Adrenal gland (tissue), 19 donors: ENCODE data around the gene CORO1A. TPM values are rescaled to one million over a fixed set of nuclear protein-coding genes. Genes with fewer than 3 reads are reported as not detected.
A peak's percentile ranks its signal among the peaks of the same experiment; 100 is the strongest.

Experiments
- DNase-seq, 7 donors: peaks; one replicate each; pipeline ENCODE4 v3.0.0-alpha.2; 2019 to 2020
- H3K27ac ChIP-seq, 5 donors: fragments of 200-600 bp; sonication (generic) in 4 of 5; 1 replicate in 3 of 5; 2 replicates in 2 of 5; pipeline versions ENCODE4 v1.5.1 to v1.8.0; 2016 to 2020; ENCODE audit warnings: mild to moderate bottlenecking in 1 of 5
- H3K27me3 ChIP-seq: fragments of 200-600 bp; 2 replicates; pipeline ENCODE4 v1.8.0; 2021
- H3K36me3 ChIP-seq, 2 donors: fragments of 200-600 bp; replicated peaks in 1 of 2; 1 replicate in 1 of 2; 2 replicates in 1 of 2; pipeline versions ENCODE4 v1.5.1 to v1.8.0; 2018 to 2022
- H3K4me1 ChIP-seq, 2 donors: fragments of 200-600 bp; replicated peaks in 1 of 2; 1 replicate in 1 of 2; 2 replicates in 1 of 2; pipeline versions ENCODE4 v1.5.1 to v1.8.0; 2018 to 2021
- H3K4me3 ChIP-seq, 4 donors: fragments of 200-600 bp; sonication (generic) in 3 of 4; one replicate each; pipeline ENCODE4 v1.5.1; 2016 to 2018
- H3K9me3 ChIP-seq, 3 donors: fragments of 200-600 bp; sonication (generic) in 1 of 3; replicated peaks in 1 of 3; 1 replicate in 2 of 3; 2 replicates in 1 of 3; pipeline versions ENCODE4 v1.5.1 to v1.8.0; 2016 to 2021
- POLR2A ChIP-seq, 2 donors: fragments of 450-650 bp; IDR thresholded peaks; one replicate each; pipeline ENCODE4 v1.6.1; 2017; ENCODE audit warnings: antibody characterized with exemption in 2 of 2, mild to moderate bottlenecking in 2 of 2, moderate library complexity in 1 of 2
- WGBS, 4 donors: extraction: QIAGEN DNeasy Blood & Tissue Kit in 2 of 4; methylation state at CpG; one replicate each; pipeline versions ENCODE4 v1.1.5 to v1.1.7; 2013 to 2017; 5-methylcytosine and 5-hydroxymethylcytosine counted together
- intact Hi-C, 2 donors: fragments of 100-400 bp; cut with DNase I; formaldehyde crosslinking; loops; one replicate each; pipeline versions ENCODE4 v1.14.1 to v1.15.0; 2022 to 2023
- long read RNA-seq, 10 donors: library from polyadenylated mRNA in 3 of 10; unstranded in 2 of 10; stranded (forward) in 1 of 10; transcript quantifications; one replicate each; pipeline ENCODE4 v2.0.0 and lab custom pipeline, GENCODE V29; 2021 to 2026
- polyA plus RNA-seq, 3 donors: library from polyadenylated mRNA; stranded (reverse); fragments of 200-250 nt in 2 of 3; fragments of 350-450 nt in 1 of 3; fragmentation: Illumina TruSeq in 1 of 3; extraction: RNeasy Lipid Tissue Mini Kit (QIAGEN cat#74804) in 1 of 3; gene quantifications; one replicate each; pipeline ENCODE4 v1.2.3, GENCODE V29; 2013 to 2014
- total RNA-seq, 9 donors: library from RNA; depleted of rRNA in 4 of 9; stranded (reverse); fragments of >200 nt in 4 of 9; fragments of 120-200 nt in 1 of 9; fragmentation: NEBNext Ultra II Directional in 1 of 9; extraction: Animal tissue kit (Norgen Biotek cat#: 25700) in 1 of 9; gene quantifications; one replicate each; pipeline versions ENCODE4 v1.1.0 to v1.2.4, GENCODE V29; 2013 to 2023
- TF ChIP-seq, protein P1 (sequence below), 6 experiments: fragments of 450-650 bp in 4 of 6; fragments of 200-600 bp in 2 of 6; sonication (generic) in 1 of 6; IDR thresholded peaks; 1 replicate in 5 of 6; 2 replicates in 1 of 6; pipeline versions ENCODE4 v1.5.1 to v1.8.0; 2016 to 2021; ENCODE audit warnings: antibody characterized with exemption in 6 of 6, mild to moderate bottlenecking in 2 of 6, moderate library complexity in 1 of 6
- donor health status: healthy with polysubstance abuse.
- donor health status: Bipolar disorder and iron deficiency.
- donor health status: DM: yes; HTN: yes; CAD: no.
- donor health status: DM: no; HTN: no; CAD: no.
- donor health status: DM: no; HTN: no; CAD: no.
- donor health status: DM: yes; HTN: yes; CAD: no.

The CORO1A gene
- total RNA-seq (10 to 100 TPM in 8 of 9 donors, 1 to 10 TPM in 1; 3.3 to 69.1 (median 39.6) TPM), polyA plus RNA-seq (10 to 100 TPM in 2 of 3 donors, 1 to 10 TPM in 1; 4.1 to 87.7 (median 56.2) TPM)
- long read RNA-seq, donor 1: 0 reads
- long read RNA-seq, donor 2: 0 reads
- long read RNA-seq, donor 3, partial matches to known transcripts: 0 of 1 reads
- long read RNA-seq, donor 3, other reads (novel, unspliced or antisense): 0 of 1 reads
- long read RNA-seq, donor 4, transcript CORO1A-201 (11 exons, 1,803 nt): major isoform, 21 of 25 reads
- long read RNA-seq, donor 4, partial matches to known transcripts: 2 of 25 reads
- long read RNA-seq, donor 4, other reads (novel, unspliced or antisense): 2 of 25 reads
- long read RNA-seq, donor 5, transcript CORO1A-201 (11 exons, 1,803 nt): major isoform, 45 of 56 reads
- long read RNA-seq, donor 5, partial matches to known transcripts: 5 of 56 reads
- long read RNA-seq, donor 5, other reads (novel, unspliced or antisense): 6 of 56 reads
- long read RNA-seq, donor 6, transcript CORO1A-201 (11 exons, 1,803 nt): major isoform, 27 of 28 reads
- long read RNA-seq, donor 6, partial matches to known transcripts: 0 of 28 reads
- long read RNA-seq, donor 6, other reads (novel, unspliced or antisense): 0 of 28 reads
- long read RNA-seq, donor 7: 0 reads
- long read RNA-seq, donor 8, partial matches to known transcripts: 0 of 2 reads
- long read RNA-seq, donor 8, other reads (novel, unspliced or antisense): 0 of 2 reads
- long read RNA-seq, donor 9, partial matches to known transcripts: 12 of 95 reads
- long read RNA-seq, donor 9, other reads (novel, unspliced or antisense): 83 of 95 reads
- long read RNA-seq, donor 10: 0 reads

DNA sequence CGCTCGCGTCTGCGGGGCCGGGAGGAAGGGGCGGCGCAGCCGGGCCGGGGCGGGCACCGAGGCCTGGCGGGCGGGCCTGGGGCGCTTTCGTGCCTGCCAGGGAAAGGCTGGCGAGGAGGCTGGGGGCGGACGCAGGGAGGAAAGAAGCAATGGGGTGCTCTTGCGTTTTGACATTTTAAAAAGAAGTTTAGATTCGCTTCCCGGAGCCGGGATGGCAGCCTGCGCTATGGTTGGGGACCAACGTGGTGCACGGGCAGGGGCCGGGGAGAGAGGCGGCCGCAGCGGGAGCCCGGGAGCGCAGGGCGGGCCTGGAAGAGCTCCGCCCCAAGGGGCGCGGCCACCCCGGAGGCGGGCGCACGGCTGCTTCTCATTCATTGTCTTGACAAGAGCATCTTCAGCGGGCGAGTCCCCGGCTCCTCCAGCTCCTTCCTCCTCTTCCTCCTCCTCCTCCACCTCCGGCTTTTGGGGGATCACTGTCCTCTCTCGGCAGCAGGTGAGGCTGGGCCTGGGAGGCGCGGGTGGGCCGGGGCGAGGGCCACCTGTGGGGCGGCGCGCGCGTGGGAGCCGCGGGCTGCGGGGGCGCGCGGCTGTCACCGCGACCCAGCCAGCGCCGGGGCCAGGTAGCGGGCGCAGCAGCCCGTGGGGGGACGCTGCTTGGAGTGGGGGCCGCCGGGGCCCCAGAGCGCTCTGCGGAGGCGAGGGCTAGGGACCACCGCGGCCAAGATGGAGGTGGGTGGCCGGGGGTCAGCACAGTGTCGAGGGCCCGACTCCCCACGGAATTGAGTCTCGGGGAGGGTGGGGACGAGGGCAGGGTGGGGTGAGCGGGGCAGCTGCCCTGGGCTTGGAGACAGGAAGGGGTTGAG, at the start of gene CORO1A:
Gene CORO1A (plus strand): TSS at position 370 of the 863 bp plus-strand sequence. CDS start 1,608 bp downstream, outside the sequence.
- H3K27ac ChIP-seq: peak within 1 kb of the TSS in 4 of 5 donors; percentile 57 to 81 (median 64)
- peak in 1 of 2 donors; percentile 15 for TF ChIP-seq POLR2A (IDR thresholded peaks at IDR 0.05)
- TF ChIP-seq, protein P1, sequence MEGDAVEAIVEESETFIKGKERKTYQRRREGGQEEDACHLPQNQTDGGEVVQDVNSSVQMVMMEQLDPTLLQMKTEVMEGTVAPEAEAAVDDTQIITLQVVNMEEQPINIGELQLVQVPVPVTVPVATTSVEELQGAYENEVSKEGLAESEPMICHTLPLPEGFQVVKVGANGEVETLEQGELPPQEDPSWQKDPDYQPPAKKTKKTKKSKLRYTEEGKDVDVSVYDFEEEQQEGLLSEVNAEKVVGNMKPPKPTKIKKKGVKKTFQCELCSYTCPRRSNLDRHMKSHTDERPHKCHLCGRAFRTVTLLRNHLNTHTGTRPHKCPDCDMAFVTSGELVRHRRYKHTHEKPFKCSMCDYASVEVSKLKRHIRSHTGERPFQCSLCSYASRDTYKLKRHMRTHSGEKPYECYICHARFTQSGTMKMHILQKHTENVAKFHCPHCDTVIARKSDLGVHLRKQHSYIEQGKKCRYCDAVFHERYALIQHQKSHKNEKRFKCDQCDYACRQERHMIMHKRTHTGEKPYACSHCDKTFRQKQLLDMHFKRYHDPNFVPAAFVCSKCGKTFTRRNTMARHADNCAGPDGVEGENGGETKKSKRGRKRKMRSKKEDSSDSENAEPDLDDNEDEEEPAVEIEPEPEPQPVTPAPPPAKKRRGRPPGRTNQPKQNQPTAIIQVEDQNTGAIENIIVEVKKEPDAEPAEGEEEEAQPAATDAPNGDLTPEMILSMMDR (IDR thresholded peaks at IDR 0.05): no peak
- DNase-seq: peak; percentile 81 to 89 (median 82)
- peak within 1 kb of the TSS in 2 of 4 donors; percentile 51 to 72 for H3K4me3 ChIP-seq
- H3K4me1 ChIP-seq: peaks cover 0 to 3% of the 10 kb centered on the region in 2 donors
- no peaks in the 10 kb centered on the region for H3K9me3 ChIP-seq
- 0 to 2% (median 1%) methylated on average over 22 to 79 of the region's 81 CpGs for WGBS, 4 donors
- peaks cover 0 to 4% of the 10 kb centered on the region in 2 donors for H3K36me3 ChIP-seq
- intact Hi-C loops: loop anchor here in 1 of 2 donors (10.0 kb wide), 1 partner anchor 59 kb away; the partner anchor contains the start of gene MAPK3
- no peaks in the 10 kb centered on the region for H3K27me3 ChIP-seq

DNA sequence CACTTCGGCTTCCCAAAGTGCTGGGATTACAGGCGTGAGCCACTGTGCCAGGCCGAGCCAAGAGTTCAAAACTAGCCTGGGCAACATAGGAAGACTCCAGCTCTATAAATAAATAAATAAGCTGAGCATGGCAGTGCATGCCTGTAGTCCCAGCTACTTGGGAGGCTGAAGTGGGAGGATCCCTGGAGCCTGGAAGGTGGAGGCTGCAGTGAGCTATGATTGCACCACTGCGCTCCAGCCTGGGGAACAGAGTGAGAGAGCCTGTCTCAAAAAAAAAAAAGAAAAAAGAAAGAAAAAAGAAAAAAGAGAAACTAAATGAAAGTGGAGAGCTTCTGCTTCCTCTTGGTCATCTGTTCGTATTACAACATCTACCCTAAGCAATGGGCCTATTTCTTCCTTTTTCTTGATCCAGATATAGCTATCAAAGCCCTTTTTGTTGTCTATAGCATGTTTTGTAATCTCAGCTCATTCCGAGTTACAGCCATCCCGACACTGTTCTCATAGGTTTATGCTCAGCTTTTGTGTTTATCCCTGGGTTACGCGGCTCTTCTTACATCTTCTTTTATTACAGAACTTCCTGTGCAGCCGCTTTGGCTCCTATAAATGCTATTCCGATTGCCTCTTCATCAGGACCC, 46.3 kb upstream of the CORO1A start:
- no peak for DNase-seq
- Histone ChIP-seq H3K4me1 (no peaks in the 10 kb centered on the region), H3K27ac (no peak overlapping the region), H3K36me3 (no peaks in the 10 kb centered on the region), H3K4me3 (no peak overlapping the region), H3K9me3 (no peaks in the 10 kb centered on the region), H3K27me3 (no peaks in the 10 kb centered on the region)
- no peak for TF ChIP-seq POLR2A (IDR thresholded peaks at IDR 0.05)
- TF ChIP-seq, protein P1 (IDR thresholded peaks at IDR 0.05): no peak
- 64 to 78% (median 67%) methylated on average over 11 of the region's 11 CpGs for WGBS, 4 donors
- intact Hi-C loops: no loop called here

DNA sequence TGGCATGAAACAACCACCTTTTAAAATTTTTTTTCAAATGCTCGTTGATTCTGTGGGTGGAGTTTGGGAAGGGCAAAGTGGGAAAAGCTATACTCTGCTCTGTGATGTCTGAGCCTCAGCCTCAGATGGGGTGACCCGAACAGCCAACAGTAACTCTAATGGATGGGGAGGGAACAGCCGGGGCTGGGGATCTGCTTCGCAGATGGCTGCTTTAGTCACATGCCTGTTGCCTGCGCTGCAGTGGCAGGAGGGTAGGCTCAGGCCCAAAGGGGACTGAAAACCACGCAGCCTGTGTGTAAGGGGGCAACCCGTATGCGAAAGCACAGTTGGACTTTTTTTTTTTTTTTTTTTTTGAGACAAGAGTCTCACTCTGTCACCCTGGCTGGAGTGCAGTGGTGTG, 45.5 kb upstream of the CORO1A start:
- Histone ChIP-seq H3K4me1 (no peaks in the 10 kb centered on the region), H3K9me3 (no peaks in the 10 kb centered on the region), H3K4me3 (no peak overlapping the region), H3K36me3 (no peaks in the 10 kb centered on the region), H3K27ac (no peak overlapping the region), H3K27me3 (no peaks in the 10 kb centered on the region)
- 67 to 83% (median 73%) methylated on average over 8 of the region's 8 CpGs for WGBS, 4 donors
- DNase-seq: no peak
- TF ChIP-seq, protein P1 (IDR thresholded peaks at IDR 0.05): no peak
- TF ChIP-seq POLR2A (IDR thresholded peaks at IDR 0.05): no peak
- intact Hi-C loops: no loop called here
